Measurements from ENCODE around the gene ANKRD55.

GRCh38 chr5:56212130-56212879 lies 20.8 kb downstream of the ANKRD55 start:
- TF ChIP-seq CTCF (IDR thresholded peaks at IDR 0.05; ENCODE audit: low read length), result no peak
- no peak for TF ChIP-seq EZH2 (optimal IDR thresholded peaks at IDR 0.05; ENCODE audit: low read depth, low read length)
- no peak for TF ChIP-seq EZH2phosphoT487 (IDR thresholded peaks at IDR 0.05; ENCODE audit: low read length)
